Middle frontal gyrus (tissue), 1 donor: Measurements from ENCODE around the gene BTG1.
"Not testable (repeated sequence)": the region's sequence is repeated elsewhere in the genome, so short reads cannot be mapped to it uniquely, and the experiment has no call there.

Experiments
- DNase-seq: peaks from one replicate; pipeline ENCODE4 v3.0.0-alpha.2; 2015; ENCODE audit warnings: low spot score; ENCODE audit errors: extremely low spot score

Gene BTG1

DNA sequence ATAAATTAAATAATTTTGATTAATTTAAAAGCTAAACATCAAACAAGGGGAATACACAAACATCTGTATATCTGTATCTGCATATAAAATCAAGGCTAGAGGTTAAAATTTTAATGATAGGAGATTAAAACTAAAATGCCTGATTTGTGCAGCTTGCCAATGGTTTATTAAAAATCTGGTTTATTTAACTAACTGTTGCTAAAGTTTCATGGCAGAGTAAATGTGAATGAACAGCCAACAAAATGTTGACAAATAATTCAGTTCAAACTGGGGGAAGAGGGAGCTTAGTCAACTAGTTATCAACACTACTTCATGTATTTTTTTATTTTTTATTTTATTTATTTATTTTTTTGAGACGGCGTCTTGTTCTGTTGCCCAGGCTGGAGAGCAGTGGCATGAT is 43.0 kb downstream of the BTG1 start:
- no peak for DNase-seq

DNA sequence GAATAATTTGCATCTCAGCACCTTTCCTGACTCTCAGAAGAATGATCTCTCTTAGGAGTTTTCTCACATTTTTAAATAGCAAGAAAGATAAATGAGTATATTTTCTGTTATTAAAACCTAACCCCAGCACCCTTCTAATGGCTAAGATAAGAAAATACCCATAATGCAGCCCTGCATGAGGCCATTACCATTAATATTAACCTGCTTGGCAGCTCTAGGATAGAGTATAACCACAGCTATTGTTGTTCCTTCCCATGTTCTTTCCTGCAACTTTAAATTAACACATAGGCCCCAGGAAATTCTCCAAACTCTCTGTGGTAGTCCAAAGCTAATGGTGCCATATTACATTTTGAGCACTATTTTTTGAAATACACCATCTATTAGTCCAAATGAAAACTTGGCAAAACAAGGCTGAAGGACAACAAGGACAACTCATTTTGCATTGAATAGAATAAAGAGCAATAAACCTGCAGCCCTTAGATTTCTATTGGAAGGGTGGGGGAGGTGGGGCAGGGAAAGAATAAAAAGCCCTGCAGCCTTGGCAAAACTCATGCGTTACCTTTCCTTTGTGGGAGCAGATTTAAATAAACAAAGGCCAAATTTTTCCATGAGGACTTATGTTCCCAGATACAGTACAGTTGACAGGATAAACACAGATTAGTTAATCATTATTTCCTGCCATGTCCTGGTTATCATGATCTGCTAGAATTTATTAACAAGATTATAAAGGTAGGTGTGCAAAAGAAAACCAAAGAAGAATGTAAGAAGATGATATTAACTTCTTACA is 46.9 kb downstream of the BTG1 start:
- no peak for DNase-seq

DNA sequence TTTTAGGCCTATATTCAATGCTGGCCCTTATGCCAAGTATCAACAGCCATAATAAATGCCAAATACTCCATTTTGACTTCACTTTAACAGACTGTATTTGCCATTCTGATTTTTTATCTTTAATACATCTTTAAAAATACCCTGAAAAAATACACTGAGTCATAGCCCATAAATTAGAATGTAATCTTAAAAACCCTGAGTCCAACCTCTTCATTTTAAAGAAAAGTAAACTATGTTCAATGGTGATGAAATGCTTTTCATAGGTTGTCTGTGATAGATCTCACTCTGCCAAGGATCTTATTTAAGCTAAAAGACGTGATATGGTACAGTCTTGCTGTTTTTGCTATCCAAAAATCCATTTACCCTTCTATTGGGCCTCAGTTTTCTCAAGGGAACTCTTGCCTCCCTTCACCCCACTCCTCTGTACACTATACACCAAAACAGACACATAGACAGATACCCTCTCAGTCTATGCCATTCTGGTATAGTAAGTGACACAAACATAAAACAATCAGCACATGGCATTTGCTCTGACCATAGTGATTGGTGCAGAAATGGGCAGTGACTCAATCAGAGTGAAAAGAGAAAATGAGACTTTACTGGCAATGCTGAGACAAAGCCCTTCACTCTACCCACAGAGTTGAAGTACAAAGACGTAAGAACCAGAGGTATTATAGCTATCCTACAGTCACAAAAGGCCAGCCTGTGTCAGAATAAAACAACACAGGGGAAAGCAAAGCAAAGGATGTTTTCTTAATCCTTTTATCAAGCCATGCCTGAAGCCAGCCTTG is 49.1 kb downstream of the BTG1 start:
- DNase-seq = no peak

DNA sequence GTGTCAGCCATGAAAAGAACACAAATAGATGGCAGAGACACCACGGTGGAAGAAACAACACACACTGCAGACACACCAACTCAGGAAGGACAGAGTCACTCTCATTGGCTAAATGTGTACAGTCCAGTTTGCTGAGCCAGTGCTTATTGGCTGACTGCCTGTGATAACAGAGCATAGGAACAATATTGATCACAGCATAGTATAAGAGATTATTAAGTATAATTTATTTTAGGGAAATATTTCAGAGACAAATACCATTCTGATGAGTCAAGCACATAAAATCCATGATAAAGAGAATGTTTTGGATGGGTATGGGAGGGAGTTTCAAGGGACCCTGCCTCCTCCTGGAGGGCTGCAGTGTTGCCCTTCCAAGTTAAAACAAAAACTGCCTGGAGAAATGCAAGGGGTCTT is 50.9 kb downstream of the BTG1 start:
- no peak for DNase-seq

DNA sequence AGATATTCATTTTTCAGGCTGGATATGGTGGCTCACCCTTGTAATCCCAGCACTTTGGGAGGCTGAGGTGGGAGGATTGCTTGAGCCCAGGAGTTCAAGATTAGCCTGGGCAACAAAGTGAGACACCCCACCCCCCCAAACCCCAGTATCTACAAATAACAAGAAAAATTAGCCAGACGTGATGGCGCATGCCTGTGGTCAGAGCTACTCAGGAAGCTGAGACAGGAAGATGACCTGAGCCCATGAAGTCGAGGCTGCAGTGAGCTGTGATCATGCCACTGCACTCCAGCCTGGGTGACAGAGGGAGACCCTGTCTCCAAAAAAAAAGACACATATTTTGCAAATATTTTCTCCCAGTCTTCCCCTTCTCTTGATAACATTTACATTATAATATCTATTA is 51.3 kb downstream of the BTG1 start:
- DNase-seq = not testable (repeated sequence)
